ENCODE measurements around the gene LAD1. TPM values are rescaled to one million over a fixed set of nuclear protein-coding genes. Genes with fewer than 3 reads are reported as not detected.

Gene LAD1
- polyA plus RNA-seq, 2 of the 4 experiments (the other 2 are of a cell fraction): 0.19 to 1.1 TPM

- ChIA-PET POLR2A (no interaction called here), CTCF (interaction anchor here (0.6 to 17.3 kb wide), 68 partner anchors 9 to 517 kb away, joined by 3 to 480 read pairs (median 6); partner anchors contain the start of genes CSRP1 and TNNT2)
- peak overlapping the region in 1 of 2 experiments; percentile 50; a peak in 3 of 6 replicates for H3K27ac ChIP-seq
- 34% methylated on average over 10 of the region's 10 CpGs for WGBS (ENCODE audit: missing lambda C conversion rate)
- DNase-seq (ENCODE audit: low read depth in 1 of 2, low spot score in 1 of 2): peak; percentile 47 to 96
- ATAC-seq: peak; percentile 75 to 91; a peak in 5 of 6 replicates
- TF ChIP-seq REST (IDR thresholded peaks at IDR 0.05) (no peak), FOSB (CRISPR knock-in tag; IDR thresholded peaks at IDR 0.05) (no peak), PHF8 (IDR thresholded peaks at IDR 0.05; ENCODE audit: borderline replicate concordance, low read depth) (no peak), CTCF (IDR thresholded peaks at IDR 0.05) (peak; percentile 91), RAD21 (conservative IDR thresholded peaks at IDR 0.05 in 1 of 2, IDR thresholded peaks at IDR 0.05 in 1 of 2) (peak; percentile 96 to 99), SMC3 (IDR thresholded peaks at IDR 0.05) (peak; percentile 99), NR3C1 (IDR thresholded peaks at IDR 0.05) (no peak), HOXB5 (CRISPR knock-in tag; IDR thresholded peaks at IDR 0.05) (no peak), ZSCAN20 (CRISPR knock-in tag; IDR thresholded peaks at IDR 0.05) (no peak), EP300 (IDR thresholded peaks at IDR 0.05) (no peak)
- FAIRE-seq: no peak
- no peaks in the 10 kb centered on the region for H3K9me3 ChIP-seq
- no peak overlapping the region for H3K4me3 ChIP-seq
- no peak overlapping the region for H3K4me2 ChIP-seq
- H3K4me1 ChIP-seq: no peaks in the 10 kb centered on the region; the same call in 2 of the 3 replicates
Observed at GRCh38 chr1:201361652-201362504, 37.2 kb downstream of the LAD1 start.

- 0 out of 6 replicates have a peak overlapping the region, but pooled peaks of 1 of the 2 experiments have one; percentile 50 for H3K27ac ChIP-seq
- DNase-seq (ENCODE audit: low read depth in 1 of 2, low spot score in 1 of 2) (no peak), ATAC-seq (peak in 1 of 2 experiments; percentile 33; a peak in 3 of 6 replicates), FAIRE-seq (no peak)
- H3K4me2 ChIP-seq: no peak overlapping the region
- ChIA-PET POLR2A (no interaction called here), CTCF (interaction anchor here (0.6 to 17.3 kb wide), 68 partner anchors 8 to 516 kb away, joined by 3 to 480 read pairs (median 6); partner anchors contain the start of genes CSRP1 and TNNT2)
- no peaks in the 10 kb centered on the region for H3K9me3 ChIP-seq
- no peak overlapping the region for H3K4me3 ChIP-seq
- no peaks in the 10 kb centered on the region; the same call in 2 of the 3 replicates for H3K4me1 ChIP-seq
- TF ChIP-seq ZSCAN20 (CRISPR knock-in tag; IDR thresholded peaks at IDR 0.05) (no peak), CBX8 (IDR thresholded peaks at IDR 0.05) (no peak), RCOR1 (IDR thresholded peaks at IDR 0.05; ENCODE audit: low read depth, low read length) (no peak), POLR2AphosphoS2 (conservative IDR thresholded peaks at IDR 0.05; ENCODE audit: low read length) (no peak), TP53 (CRISPR knock-in tag; IDR thresholded peaks at IDR 0.05) (no peak), BCL3 (IDR thresholded peaks at IDR 0.05) (no peak), FOSB (CRISPR knock-in tag; IDR thresholded peaks at IDR 0.05) (no peak), MYC (IDR thresholded peaks at IDR 0.05; ENCODE audit: borderline replicate concordance, low read length) (no peak), PHF8 (IDR thresholded peaks at IDR 0.05; ENCODE audit: borderline replicate concordance, low read depth) (no peak), KDM1A (IDR thresholded peaks at IDR 0.05; ENCODE audit: low read depth) (no peak), RARB (CRISPR knock-in tag; IDR thresholded peaks at IDR 0.05) (no peak), ATOH8 (CRISPR knock-in tag; IDR thresholded peaks at IDR 0.05; ENCODE audit: low read depth) (no peak), CHD2 (IDR thresholded peaks at IDR 0.05; ENCODE audit: low read length, partially characterized antibody) (no peak), EHF (CRISPR knock-in tag; IDR thresholded peaks at IDR 0.05) (no peak), JUN (IDR thresholded peaks at IDR 0.05) (no peak)
- 75% methylated on average over 14 of the region's 15 CpGs for WGBS (ENCODE audit: missing lambda C conversion rate)
Observed at GRCh38 chr1:201360901-201361651, 38.0 kb downstream of the LAD1 start.

Measured in A549 (cell line).